GM12873 (cell line): ENCODE measurements around the gene FBXO30.

Experiments
- CTCF ChIP-seq: IDR thresholded peaks from 2 replicates; pipeline ENCODE4 v1.5.1; 2012; ENCODE audit warnings: low read depth, mild to moderate bottlenecking, moderate library complexity, low read length, control low read depth; ENCODE audit not compliant: insufficient read depth; ENCODE audit errors: missing control alignments

The FBXO30 gene

GRCh38 chr6:145814501-145815308 lies at the start of gene FBXO30:
Gene FBXO30 (minus strand): TSS chr6:145814795. CDS start chr6:145806405, 8,390 bp downstream.
- peak; percentile 17 for TF ChIP-seq CTCF

GRCh38 chr6:145863988-145864616 lies 49.5 kb upstream of the FBXO30 start:
- TF ChIP-seq CTCF: no peak

GRCh38 chr6:145863366-145863765 lies 48.8 kb upstream of the FBXO30 start:
- TF ChIP-seq CTCF: no peak

- no peak for TF ChIP-seq CTCF
Observed at GRCh38 chr6:145860562-145860961, 46.0 kb upstream of the FBXO30 start.

- TF ChIP-seq CTCF: no peak
Observed at GRCh38 chr6:145850671-145851070, 36.1 kb upstream of the FBXO30 start.

- TF ChIP-seq CTCF: no peak
Observed at GRCh38 chr6:145848541-145848940, 33.9 kb upstream of the FBXO30 start.

GRCh38 chr6:145845557-145845956 lies 31.0 kb upstream of the FBXO30 start:
- TF ChIP-seq CTCF: no peak
